Measurements from ENCODE around the gene RCAN2.

DNA sequence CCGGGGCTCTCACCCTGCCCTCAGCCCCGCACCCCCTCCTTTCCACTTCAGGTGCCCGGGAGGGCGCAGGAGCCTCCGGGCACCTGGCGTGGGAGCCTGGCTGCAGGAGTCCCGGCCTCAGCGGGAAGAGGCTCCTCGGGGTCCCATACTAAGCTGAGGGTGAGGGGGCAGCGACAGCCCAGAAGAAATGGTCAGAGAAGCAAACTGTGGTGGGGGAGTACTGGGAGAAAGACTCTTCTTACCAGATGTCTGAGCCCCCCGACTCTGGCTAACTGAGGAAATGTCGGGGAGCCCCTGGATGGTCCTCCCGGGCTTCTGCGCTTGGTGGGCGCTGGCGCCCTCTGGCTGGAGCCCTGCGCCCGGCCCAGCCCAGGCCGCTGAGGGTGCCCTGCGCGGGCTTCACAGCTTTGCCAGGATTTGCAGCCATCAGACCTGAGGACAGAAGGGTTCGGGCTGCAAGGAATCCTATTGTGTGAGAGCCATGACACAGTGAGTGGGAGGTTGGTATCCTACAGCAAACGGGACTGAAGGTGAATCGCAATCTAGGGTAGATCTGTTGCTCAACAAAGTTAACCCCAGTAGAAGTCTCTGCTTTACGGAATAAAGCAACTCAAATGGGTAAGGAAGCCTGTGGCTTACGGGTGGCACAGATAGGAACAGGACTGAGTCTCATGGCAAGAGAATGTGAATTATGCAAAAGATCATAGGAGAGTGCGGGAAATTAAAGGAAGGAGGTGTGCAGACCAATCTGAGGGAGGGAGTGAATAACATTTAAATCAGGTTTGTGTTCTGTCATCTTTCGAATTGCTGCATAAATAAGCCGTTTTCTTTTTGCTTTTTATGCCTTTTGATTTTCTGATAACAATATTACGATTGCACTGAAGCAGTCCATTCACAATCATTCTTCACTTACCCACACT, 639 bp upstream of the RCAN2 start:
- TF ChIP-seq, protein P1, sequence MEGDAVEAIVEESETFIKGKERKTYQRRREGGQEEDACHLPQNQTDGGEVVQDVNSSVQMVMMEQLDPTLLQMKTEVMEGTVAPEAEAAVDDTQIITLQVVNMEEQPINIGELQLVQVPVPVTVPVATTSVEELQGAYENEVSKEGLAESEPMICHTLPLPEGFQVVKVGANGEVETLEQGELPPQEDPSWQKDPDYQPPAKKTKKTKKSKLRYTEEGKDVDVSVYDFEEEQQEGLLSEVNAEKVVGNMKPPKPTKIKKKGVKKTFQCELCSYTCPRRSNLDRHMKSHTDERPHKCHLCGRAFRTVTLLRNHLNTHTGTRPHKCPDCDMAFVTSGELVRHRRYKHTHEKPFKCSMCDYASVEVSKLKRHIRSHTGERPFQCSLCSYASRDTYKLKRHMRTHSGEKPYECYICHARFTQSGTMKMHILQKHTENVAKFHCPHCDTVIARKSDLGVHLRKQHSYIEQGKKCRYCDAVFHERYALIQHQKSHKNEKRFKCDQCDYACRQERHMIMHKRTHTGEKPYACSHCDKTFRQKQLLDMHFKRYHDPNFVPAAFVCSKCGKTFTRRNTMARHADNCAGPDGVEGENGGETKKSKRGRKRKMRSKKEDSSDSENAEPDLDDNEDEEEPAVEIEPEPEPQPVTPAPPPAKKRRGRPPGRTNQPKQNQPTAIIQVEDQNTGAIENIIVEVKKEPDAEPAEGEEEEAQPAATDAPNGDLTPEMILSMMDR (IDR thresholded peaks at IDR 0.05; ENCODE audit: insufficient read depth, low read length): peak; percentile 3
- TF ChIP-seq POLR2AphosphoS5 (IDR thresholded peaks at IDR 0.05; ENCODE audit: low read depth): no peak
- TF ChIP-seq GABPA (IDR thresholded peaks at IDR 0.05; ENCODE audit: low read depth): no peak
- TF ChIP-seq, protein P2, sequence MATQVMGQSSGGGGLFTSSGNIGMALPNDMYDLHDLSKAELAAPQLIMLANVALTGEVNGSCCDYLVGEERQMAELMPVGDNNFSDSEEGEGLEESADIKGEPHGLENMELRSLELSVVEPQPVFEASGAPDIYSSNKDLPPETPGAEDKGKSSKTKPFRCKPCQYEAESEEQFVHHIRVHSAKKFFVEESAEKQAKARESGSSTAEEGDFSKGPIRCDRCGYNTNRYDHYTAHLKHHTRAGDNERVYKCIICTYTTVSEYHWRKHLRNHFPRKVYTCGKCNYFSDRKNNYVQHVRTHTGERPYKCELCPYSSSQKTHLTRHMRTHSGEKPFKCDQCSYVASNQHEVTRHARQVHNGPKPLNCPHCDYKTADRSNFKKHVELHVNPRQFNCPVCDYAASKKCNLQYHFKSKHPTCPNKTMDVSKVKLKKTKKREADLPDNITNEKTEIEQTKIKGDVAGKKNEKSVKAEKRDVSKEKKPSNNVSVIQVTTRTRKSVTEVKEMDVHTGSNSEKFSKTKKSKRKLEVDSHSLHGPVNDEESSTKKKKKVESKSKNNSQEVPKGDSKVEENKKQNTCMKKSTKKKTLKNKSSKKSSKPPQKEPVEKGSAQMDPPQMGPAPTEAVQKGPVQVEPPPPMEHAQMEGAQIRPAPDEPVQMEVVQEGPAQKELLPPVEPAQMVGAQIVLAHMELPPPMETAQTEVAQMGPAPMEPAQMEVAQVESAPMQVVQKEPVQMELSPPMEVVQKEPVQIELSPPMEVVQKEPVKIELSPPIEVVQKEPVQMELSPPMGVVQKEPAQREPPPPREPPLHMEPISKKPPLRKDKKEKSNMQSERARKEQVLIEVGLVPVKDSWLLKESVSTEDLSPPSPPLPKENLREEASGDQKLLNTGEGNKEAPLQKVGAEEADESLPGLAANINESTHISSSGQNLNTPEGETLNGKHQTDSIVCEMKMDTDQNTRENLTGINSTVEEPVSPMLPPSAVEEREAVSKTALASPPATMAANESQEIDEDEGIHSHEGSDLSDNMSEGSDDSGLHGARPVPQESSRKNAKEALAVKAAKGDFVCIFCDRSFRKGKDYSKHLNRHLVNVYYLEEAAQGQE (IDR thresholded peaks at IDR 0.05; ENCODE audit: insufficient replicate concordance, low read depth): no peak
- no peak for TF ChIP-seq SPI1 (IDR thresholded peaks at IDR 0.05; ENCODE audit: borderline replicate concordance, low read depth)

All from HL-60 (cell line).